GM12892 (cell line): ENCODE measurements around the gene PPFIA1.

ENCODE experiments used
- DNase-seq: peaks from one replicate; pipeline ENCODE4 v3.0.0; 2011; ENCODE audit not compliant: insufficient read length
- FAIRE-seq: peaks from 2 replicates; lab custom pipeline; 2011; peaks lifted over from hg19 to GRCh38; lab: Jason Lieb, UNC
- POLR2A ChIP-seq: IDR thresholded peaks from 2 replicates; pipeline ENCODE4 v1.6.1; 2011; ENCODE audit warnings: low read depth, low read length, control low read depth
- POLR2AphosphoS5 ChIP-seq: IDR thresholded peaks from 2 replicates; pipeline ENCODE4 v1.6.1; 2011; ENCODE audit warnings: low read depth, low read length, control low read depth
- TAF1 ChIP-seq: IDR thresholded peaks from 2 replicates; pipeline ENCODE4 v1.6.1; 2011; ENCODE audit warnings: low read depth, mild to moderate bottlenecking, control low read depth, low read length, borderline replicate concordance

Gene PPFIA1

GRCh38 chr11:70331901-70332300 is 61.4 kb downstream of the PPFIA1 start:
- no peak for TF ChIP-seq POLR2A
- no peak for TF ChIP-seq TAF1
- TF ChIP-seq POLR2AphosphoS5: no peak
- FAIRE-seq (no peak), DNase-seq (no peak)

- no peak for DNase-seq
- no peak for FAIRE-seq
- TF ChIP-seq POLR2A (no peak), TAF1 (no peak), POLR2AphosphoS5 (no peak)
Observed at GRCh38 chr11:70332567-70332966, 62.1 kb downstream of the PPFIA1 start.

- no peak for DNase-seq
- no peak for TF ChIP-seq POLR2AphosphoS5
- no peak for TF ChIP-seq TAF1
- no peak for TF ChIP-seq POLR2A
- no peak for FAIRE-seq
Observed at GRCh38 chr11:70333261-70333660, 62.8 kb downstream of the PPFIA1 start.

GRCh38 chr11:70334351-70334995 is 64.0 kb downstream of the PPFIA1 start:
- FAIRE-seq: no peak
- DNase-seq: no peak
- TF ChIP-seq TAF1: no peak
- TF ChIP-seq POLR2AphosphoS5: no peak
- no peak for TF ChIP-seq POLR2A

GRCh38 chr11:70335511-70335910 is 65.0 kb downstream of the PPFIA1 start:
- DNase-seq (no peak), FAIRE-seq (no peak)
- TF ChIP-seq TAF1 (no peak), POLR2AphosphoS5 (no peak), POLR2A (no peak)

- FAIRE-seq: no peak
- DNase-seq: no peak
- TF ChIP-seq POLR2A (no peak), POLR2AphosphoS5 (no peak), TAF1 (no peak)
Observed at GRCh38 chr11:70338594-70338993, 68.1 kb downstream of the PPFIA1 start.

- TF ChIP-seq POLR2A (no peak), TAF1 (no peak), POLR2AphosphoS5 (no peak)
- FAIRE-seq (no peak), DNase-seq (no peak)
Observed at GRCh38 chr11:70339066-70339465, 68.6 kb downstream of the PPFIA1 start.

- no peak for FAIRE-seq
- TF ChIP-seq TAF1: no peak
- TF ChIP-seq POLR2A: no peak
- TF ChIP-seq POLR2AphosphoS5: no peak
- DNase-seq: no peak
Observed at GRCh38 chr11:70341881-70342429, 71.5 kb downstream of the PPFIA1 start.

- FAIRE-seq (no peak), DNase-seq (no peak)
- TF ChIP-seq POLR2AphosphoS5: no peak
- no peak for TF ChIP-seq TAF1
- TF ChIP-seq POLR2A: no peak
Observed at GRCh38 chr11:70343636-70344035, 73.1 kb downstream of the PPFIA1 start.

- TF ChIP-seq POLR2A (no peak), TAF1 (no peak), POLR2AphosphoS5 (no peak)
- DNase-seq: no peak
- no peak for FAIRE-seq
Observed at GRCh38 chr11:70348191-70348590, 77.7 kb downstream of the PPFIA1 start.

GRCh38 chr11:70348608-70349007 is 78.1 kb downstream of the PPFIA1 start:
- FAIRE-seq: no peak
- no peak for DNase-seq
- TF ChIP-seq POLR2A: no peak
- TF ChIP-seq POLR2AphosphoS5: no peak
- TF ChIP-seq TAF1: no peak

- DNase-seq: no peak
- TF ChIP-seq POLR2AphosphoS5 (no peak), POLR2A (no peak), TAF1 (no peak)
Observed at GRCh38 chr11:70351646-70352045, 81.2 kb downstream of the PPFIA1 start.

GRCh38 chr11:70352100-70352499 is 81.6 kb downstream of the PPFIA1 start:
- TF ChIP-seq POLR2A: no peak
- no peak for TF ChIP-seq TAF1
- TF ChIP-seq POLR2AphosphoS5: no peak
- FAIRE-seq (no peak), DNase-seq (no peak)

More at GRCh38 chr11:70351646-70352045, 81.2 kb downstream of the PPFIA1 start:
- FAIRE-seq: no peak
